ENCODE data around the gene CISD3.

CISD3 gene

DNA sequence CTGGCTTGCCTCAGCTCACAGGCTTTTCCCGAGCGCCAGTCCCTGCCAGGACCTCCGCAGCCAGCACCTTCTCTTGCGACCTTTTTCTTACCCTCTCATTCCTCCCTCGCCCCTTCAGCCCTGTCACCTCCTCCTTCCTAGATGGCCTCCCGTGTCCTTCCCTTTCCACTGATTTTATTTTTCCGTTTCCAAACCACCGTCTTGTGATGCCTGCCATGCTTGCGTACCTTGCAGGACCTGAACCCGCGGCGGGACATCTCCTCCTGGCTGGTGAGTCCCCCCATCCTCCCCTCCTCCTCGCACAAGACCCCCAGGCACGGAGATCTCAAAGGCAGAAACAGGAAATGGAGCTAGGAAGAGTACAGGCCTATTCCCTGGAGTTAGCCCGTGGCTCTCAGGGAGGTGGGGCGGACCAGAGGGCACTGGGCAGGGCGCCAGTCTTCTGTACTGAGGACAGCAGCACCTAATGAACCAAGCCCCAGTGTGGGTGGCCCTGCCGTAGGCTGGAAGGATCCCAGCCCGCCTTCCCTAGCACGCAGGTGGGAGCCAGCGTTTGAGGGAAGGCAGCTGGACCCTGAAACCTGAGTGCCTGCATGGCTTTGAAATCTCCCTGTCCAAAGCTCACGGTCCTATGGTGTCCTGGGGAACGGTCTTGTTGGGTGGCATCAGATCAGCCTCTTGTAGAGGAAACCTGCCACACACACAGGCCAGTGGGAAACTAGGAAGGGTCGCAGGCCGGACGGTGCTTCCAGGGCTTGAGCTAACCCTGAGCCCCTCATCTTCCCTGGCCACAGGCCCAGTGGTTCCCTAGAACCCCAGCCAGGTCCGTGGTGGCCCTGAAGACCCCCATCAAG, 612 bp downstream of the CISD3 start (continued):
- TF ChIP-seq ZNF701 (tag by site-specific recombination; IDR thresholded peaks at IDR 0.05) (no peak), ZNF24 (tag by site-specific recombination; IDR thresholded peaks at IDR 0.05) (no peak), PRDM1 (tag by site-specific recombination; IDR thresholded peaks at IDR 0.05) (no peak), ZNF777 (tag by site-specific recombination; IDR thresholded peaks at IDR 0.05; ENCODE audit: borderline replicate concordance) (peak; percentile 80; the same call in 1 of the 2 replicates), KLF9 (tag by site-specific recombination; IDR thresholded peaks at IDR 0.05; ENCODE audit: low read depth) (peak; percentile 59; the same call in 1 of the 2 replicates), ZNF792 (tag by site-specific recombination; IDR thresholded peaks at IDR 0.05) (no peak), ZNF292 (tag by site-specific recombination; IDR thresholded peaks at IDR 0.05; ENCODE audit: borderline replicate concordance, low read depth) (no peak), KLF8 (tag by site-specific recombination; IDR thresholded peaks at IDR 0.05) (peak; percentile 68; the same call in 1 of the 2 replicates), ZNF549 (tag by site-specific recombination; IDR thresholded peaks at IDR 0.05) (no peak), ZNF626 (tag by site-specific recombination; IDR thresholded peaks at IDR 0.05) (no peak), ZNF10 (tag by site-specific recombination; IDR thresholded peaks at IDR 0.05) (no peak; the same call in 1 of the 2 replicates), ZNF211 (tag by site-specific recombination; IDR thresholded peaks at IDR 0.05; ENCODE audit: low read depth) (no peak), ZNF391 (tag by site-specific recombination; IDR thresholded peaks at IDR 0.05; ENCODE audit: borderline replicate concordance, low read depth) (peak; percentile 59; the same call in 1 of the 2 replicates), ZNF132 (tag by site-specific recombination; IDR thresholded peaks at IDR 0.05; ENCODE audit: borderline replicate concordance) (no peak), ZNF394 (tag by site-specific recombination; IDR thresholded peaks at IDR 0.05; ENCODE audit: borderline replicate concordance) (no peak), GLIS1 (tag by site-specific recombination; IDR thresholded peaks at IDR 0.05) (peak; percentile 85), ZBTB48 (tag by site-specific recombination; IDR thresholded peaks at IDR 0.05) (0 out of 2 replicates have a peak, but pooled peaks have one; percentile 31), SP7 (tag by site-specific recombination; IDR thresholded peaks at IDR 0.05) (peak; percentile 84), ZBTB17 (tag by site-specific recombination; IDR thresholded peaks at IDR 0.05) (peak; percentile 72), ZNF621 (tag by site-specific recombination; IDR thresholded peaks at IDR 0.05) (no peak), ZNF223 (tag by site-specific recombination; IDR thresholded peaks at IDR 0.05) (peak; percentile 88)
- TF ChIP-seq, protein P1, sequence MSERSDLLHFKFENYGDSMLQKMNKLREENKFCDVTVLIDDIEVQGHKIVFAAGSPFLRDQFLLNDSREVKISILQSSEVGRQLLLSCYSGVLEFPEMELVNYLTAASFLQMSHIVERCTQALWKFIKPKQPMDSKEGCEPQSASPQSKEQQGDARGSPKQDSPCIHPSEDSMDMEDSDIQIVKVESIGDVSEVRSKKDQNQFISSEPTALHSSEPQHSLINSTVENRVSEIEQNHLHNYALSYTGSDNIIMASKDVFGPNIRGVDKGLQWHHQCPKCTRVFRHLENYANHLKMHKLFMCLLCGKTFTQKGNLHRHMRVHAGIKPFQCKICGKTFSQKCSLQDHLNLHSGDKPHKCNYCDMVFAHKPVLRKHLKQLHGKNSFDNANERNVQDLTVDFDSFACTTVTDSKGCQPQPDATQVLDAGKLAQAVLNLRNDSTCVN (tag by site-specific recombination; optimal IDR thresholded peaks at IDR 0.05) = peak; percentile 40
- TF ChIP-seq, protein P2, sequence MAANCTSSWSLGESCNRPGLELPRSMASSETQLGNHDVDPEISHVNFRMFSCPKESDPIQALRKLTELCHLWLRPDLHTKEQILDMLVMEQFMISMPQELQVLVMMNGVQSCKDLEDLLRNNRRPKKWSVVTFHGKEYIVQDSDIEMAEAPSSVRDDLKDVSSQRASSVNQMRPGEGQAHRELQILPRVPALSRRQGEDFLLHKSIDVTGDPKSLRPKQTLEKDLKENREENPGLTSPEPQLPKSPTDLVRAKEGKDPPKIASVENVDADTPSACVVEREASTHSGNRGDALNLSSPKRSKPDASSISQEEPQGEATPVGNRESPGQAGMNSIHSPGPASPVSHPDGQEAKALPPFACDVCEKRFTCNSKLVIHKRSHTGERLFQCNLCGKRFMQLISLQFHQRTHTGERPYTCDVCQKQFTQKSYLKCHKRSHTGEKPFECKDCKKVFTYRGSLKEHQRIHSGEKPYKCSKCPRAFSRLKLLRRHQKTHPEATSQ (tag by site-specific recombination; IDR thresholded peaks at IDR 0.05) = peak; percentile 23; the same call in 1 of the 2 replicates
- TF ChIP-seq, protein P3, sequence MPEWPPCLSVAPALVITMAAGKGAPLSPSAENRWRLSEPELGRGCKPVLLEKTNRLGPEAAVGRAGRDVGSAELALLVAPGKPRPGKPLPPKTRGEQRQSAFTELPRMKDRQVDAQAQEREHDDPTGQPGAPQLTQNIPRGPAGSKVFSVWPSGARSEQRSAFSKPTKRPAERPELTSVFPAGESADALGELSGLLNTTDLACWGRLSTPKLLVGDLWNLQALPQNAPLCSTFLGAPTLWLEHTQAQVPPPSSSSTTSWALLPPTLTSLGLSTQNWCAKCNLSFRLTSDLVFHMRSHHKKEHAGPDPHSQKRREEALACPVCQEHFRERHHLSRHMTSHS (tag by site-specific recombination; IDR thresholded peaks at IDR 0.05) = no peak
- TF ChIP-seq, protein P4, sequence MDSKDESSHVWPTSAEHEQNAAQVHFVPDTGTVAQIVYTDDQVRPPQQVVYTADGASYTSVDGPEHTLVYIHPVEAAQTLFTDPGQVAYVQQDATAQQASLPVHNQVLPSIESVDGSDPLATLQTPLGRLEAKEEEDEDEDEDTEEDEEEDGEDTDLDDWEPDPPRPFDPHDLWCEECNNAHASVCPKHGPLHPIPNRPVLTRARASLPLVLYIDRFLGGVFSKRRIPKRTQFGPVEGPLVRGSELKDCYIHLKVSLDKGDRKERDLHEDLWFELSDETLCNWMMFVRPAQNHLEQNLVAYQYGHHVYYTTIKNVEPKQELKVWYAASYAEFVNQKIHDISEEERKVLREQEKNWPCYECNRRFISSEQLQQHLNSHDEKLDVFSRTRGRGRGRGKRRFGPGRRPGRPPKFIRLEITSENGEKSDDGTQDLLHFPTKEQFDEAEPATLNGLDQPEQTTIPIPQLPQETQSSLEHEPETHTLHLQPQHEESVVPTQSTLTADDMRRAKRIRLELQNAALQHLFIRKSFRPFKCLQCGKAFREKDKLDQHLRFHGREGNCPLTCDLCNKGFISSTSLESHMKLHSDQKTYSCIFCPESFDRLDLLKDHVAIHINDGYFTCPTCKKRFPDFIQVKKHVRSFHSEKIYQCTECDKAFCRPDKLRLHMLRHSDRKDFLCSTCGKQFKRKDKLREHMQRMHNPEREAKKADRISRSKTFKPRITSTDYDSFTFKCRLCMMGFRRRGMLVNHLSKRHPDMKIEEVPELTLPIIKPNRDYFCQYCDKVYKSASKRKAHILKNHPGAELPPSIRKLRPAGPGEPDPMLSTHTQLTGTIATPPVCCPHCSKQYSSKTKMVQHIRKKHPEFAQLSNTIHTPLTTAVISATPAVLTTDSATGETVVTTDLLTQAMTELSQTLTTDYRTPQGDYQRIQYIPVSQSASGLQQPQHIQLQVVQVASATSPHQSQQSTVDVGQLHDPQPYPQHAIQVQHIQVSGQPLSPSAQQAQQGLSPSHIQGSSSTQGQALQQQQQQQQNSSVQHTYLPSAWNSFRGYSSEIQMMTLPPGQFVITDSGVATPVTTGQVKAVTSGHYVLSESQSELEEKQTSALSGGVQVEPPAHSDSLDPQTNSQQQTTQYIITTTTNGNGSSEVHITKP (tag by site-specific recombination; IDR thresholded peaks at IDR 0.05) = peak; percentile 85
- TF ChIP-seq, protein P5, sequence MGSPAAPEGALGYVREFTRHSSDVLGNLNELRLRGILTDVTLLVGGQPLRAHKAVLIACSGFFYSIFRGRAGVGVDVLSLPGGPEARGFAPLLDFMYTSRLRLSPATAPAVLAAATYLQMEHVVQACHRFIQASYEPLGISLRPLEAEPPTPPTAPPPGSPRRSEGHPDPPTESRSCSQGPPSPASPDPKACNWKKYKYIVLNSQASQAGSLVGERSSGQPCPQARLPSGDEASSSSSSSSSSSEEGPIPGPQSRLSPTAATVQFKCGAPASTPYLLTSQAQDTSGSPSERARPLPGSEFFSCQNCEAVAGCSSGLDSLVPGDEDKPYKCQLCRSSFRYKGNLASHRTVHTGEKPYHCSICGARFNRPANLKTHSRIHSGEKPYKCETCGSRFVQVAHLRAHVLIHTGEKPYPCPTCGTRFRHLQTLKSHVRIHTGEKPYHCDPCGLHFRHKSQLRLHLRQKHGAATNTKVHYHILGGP (tag by site-specific recombination; IDR thresholded peaks at IDR 0.05) = no peak
- TF ChIP-seq, protein P6, sequence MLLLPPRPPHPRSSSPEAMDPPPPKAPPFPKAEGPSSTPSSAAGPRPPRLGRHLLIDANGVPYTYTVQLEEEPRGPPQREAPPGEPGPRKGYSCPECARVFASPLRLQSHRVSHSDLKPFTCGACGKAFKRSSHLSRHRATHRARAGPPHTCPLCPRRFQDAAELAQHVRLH (tag by site-specific recombination; IDR thresholded peaks at IDR 0.05) = no peak
- TF ChIP-seq, protein P7, sequence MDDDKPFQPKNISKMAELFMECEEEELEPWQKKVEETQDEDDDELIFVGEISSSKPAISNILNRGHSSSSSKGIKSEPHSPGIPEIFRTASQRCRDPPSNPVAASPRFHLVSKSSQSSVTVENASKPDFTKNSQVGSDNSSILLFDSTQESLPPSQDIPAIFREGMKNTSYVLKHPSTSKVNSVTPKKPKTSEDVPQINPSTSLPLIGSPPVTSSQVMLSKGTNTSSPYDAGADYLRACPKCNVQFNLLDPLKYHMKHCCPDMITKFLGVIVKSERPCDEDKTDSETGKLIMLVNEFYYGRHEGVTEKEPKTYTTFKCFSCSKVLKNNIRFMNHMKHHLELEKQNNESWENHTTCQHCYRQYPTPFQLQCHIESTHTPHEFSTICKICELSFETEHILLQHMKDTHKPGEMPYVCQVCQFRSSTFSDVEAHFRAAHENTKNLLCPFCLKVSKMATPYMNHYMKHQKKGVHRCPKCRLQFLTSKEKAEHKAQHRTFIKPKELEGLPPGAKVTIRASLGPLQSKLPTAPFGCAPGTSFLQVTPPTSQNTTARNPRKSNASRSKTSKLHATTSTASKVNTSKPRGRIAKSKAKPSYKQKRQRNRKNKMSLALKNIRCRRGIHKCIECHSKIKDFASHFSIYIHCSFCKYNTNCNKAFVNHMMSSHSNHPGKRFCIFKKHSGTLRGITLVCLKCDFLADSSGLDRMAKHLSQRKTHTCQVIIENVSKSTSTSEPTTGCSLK (tag by site-specific recombination; IDR thresholded peaks at IDR 0.05) = no peak

Measured in HEK293 (cell line).